ENCODE measurements around the gene CDADC1.

DNA sequence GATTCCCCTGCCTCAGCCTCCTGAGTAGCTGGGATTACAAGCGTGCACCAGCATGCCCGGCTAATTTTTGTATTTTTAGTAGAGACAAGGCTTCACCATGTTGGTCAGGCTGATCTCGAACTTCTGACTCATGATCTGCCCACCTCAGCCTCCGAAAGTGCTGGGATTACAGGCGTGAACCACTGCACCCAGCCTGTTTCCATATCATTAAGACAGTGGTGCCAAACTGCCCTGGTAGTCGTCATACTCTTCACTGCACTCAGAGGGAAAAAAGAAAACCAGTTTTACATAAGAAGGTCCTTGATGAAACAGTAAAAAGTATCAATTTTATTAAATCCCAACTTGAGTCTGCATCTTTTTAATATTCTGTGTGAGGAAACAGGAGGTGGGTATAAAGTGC is 14.9 kb downstream of the CDADC1 start:
- TF ChIP-seq, protein P1, sequence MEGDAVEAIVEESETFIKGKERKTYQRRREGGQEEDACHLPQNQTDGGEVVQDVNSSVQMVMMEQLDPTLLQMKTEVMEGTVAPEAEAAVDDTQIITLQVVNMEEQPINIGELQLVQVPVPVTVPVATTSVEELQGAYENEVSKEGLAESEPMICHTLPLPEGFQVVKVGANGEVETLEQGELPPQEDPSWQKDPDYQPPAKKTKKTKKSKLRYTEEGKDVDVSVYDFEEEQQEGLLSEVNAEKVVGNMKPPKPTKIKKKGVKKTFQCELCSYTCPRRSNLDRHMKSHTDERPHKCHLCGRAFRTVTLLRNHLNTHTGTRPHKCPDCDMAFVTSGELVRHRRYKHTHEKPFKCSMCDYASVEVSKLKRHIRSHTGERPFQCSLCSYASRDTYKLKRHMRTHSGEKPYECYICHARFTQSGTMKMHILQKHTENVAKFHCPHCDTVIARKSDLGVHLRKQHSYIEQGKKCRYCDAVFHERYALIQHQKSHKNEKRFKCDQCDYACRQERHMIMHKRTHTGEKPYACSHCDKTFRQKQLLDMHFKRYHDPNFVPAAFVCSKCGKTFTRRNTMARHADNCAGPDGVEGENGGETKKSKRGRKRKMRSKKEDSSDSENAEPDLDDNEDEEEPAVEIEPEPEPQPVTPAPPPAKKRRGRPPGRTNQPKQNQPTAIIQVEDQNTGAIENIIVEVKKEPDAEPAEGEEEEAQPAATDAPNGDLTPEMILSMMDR (IDR thresholded peaks at IDR 0.05; ENCODE audit: low read depth, low read length, poor library complexity, severe bottlenecking), result no peak
- TF ChIP-seq EZH2phosphoT487 (IDR thresholded peaks at IDR 0.05; ENCODE audit: borderline replicate concordance, low read length), result no peak

Measured in DOHH2 (cell line).